HEK293 (cell line): ENCODE results near the gene VSIR.

Experiments
- CTCF ChIA-PET: fragments of 350-600 bp; formaldehyde crosslinking; extraction: SDS; loops from one replicate; lab custom pipeline; 2021; ENCODE audit warnings: antibody characterized with exemption; lab: Yijun Ruan, JAX
- POLR2A ChIA-PET: fragments of 300-600 bp; formaldehyde crosslinking; extraction: SDS; loops from one replicate; lab custom pipeline; 2020; ENCODE audit warnings: antibody characterized with exemption, inconsistent platforms; lab: Yijun Ruan, JAX
- H3K27ac ChIP-seq: fragments of 200-500 bp; sonication (Bioruptor generic); 2 replicates; pipeline ENCODE4 v1.5.1; 2014; ENCODE audit warnings: low read depth, low read length, control low read depth, inconsistent platforms; ENCODE audit errors: extremely low read depth
- H3K36me3 ChIP-seq, 2 experiments: fragments of 200-500 bp in 1 of 2; sonication (Bioruptor generic) in 1 of 2; 1 replicate in 1 of 2; 2 replicates in 1 of 2; pipeline ENCODE4 v1.5.1; 2014 to 2017; ENCODE audit warnings: inconsistent platforms in 2 of 2, low read length in 2 of 2; ENCODE audit not compliant: control insufficient read depth in 2 of 2, insufficient read depth in 1 of 2
- H3K4me1 ChIP-seq: fragments of 200-500 bp; sonication (Bioruptor generic); 2 replicates; pipeline ENCODE4 v1.5.1; 2014; ENCODE audit warnings: mild to moderate bottlenecking, low read length, inconsistent platforms; ENCODE audit not compliant: control insufficient read depth, insufficient read depth
- H3K4me3 ChIP-seq: 2 replicates; pipeline ENCODE4 v1.5.1; 2011; ENCODE audit warnings: low read depth, mild to moderate bottlenecking, control low read depth, low read length, moderate library complexity
- H3K9me3 ChIP-seq: fragments of 200-500 bp; sonication (Bioruptor generic); 2 replicates; pipeline ENCODE4 v1.5.1; 2014; ENCODE audit warnings: low read depth, low read length, inconsistent platforms; ENCODE audit not compliant: control insufficient read depth, insufficient read depth
- BCL11A ChIP-seq: fragments of 450-650 bp; formaldehyde crosslinking; IDR thresholded peaks from 2 replicates; pipeline ENCODE4 v1.5.1; 2016; ENCODE audit warnings: low read depth, missing biosample characterization, missing genetic modification characterization
- GLI4 ChIP-seq: fragments of 450-650 bp; formaldehyde crosslinking; IDR thresholded peaks from 2 replicates; pipeline ENCODE4 v1.5.1; 2016; ENCODE audit warnings: missing biosample characterization, missing genetic modification characterization
- HOXC10 ChIP-seq: sonication (generic); formaldehyde crosslinking; IDR thresholded peaks from 2 replicates; pipeline ENCODE4 v1.8.1; 2023; ENCODE audit warnings: mild to moderate bottlenecking, missing genetic modification reagents
- ZFP37 ChIP-seq: fragments of 450-650 bp; formaldehyde crosslinking; IDR thresholded peaks from 2 replicates; pipeline ENCODE4 v1.5.1; 2016; ENCODE audit warnings: missing biosample characterization, missing genetic modification characterization
- ZNF10 ChIP-seq: fragments of 450-650 bp; formaldehyde crosslinking; IDR thresholded peaks from 2 replicates; pipeline ENCODE4 v1.5.1; 2017; ENCODE audit warnings: missing biosample characterization, missing genetic modification characterization
- ZNF211 ChIP-seq: fragments of 450-650 bp; formaldehyde crosslinking; IDR thresholded peaks from 2 replicates; pipeline ENCODE4 v1.5.1; 2016; ENCODE audit warnings: low read depth, missing biosample characterization, missing genetic modification characterization
- ZNF404 ChIP-seq: fragments of 450-650 bp; formaldehyde crosslinking; IDR thresholded peaks from 2 replicates; pipeline ENCODE4 v1.5.1; 2017; ENCODE audit warnings: missing biosample characterization, missing genetic modification characterization
- ZNF416 ChIP-seq: fragments of 450-650 bp; formaldehyde crosslinking; IDR thresholded peaks from 2 replicates; pipeline ENCODE4 v1.5.1; 2016; ENCODE audit warnings: missing biosample characterization, missing genetic modification characterization
- ZNF433 ChIP-seq: fragments of 450-650 bp; formaldehyde crosslinking; IDR thresholded peaks from 2 replicates; pipeline ENCODE4 v1.5.1; 2016; ENCODE audit warnings: missing biosample characterization, missing genetic modification characterization, low read depth
- ZNF510 ChIP-seq: fragments of 450-650 bp; formaldehyde crosslinking; IDR thresholded peaks from 2 replicates; pipeline ENCODE4 v1.5.1; 2018; ENCODE audit warnings: mild to moderate bottlenecking, missing genetic modification characterization, missing biosample characterization; ENCODE audit not compliant: insufficient replicate concordance
- ZNF76 ChIP-seq: fragments of 450-650 bp; formaldehyde crosslinking; IDR thresholded peaks from 2 replicates; pipeline ENCODE4; 2016; ENCODE audit warnings: low read depth, missing biosample characterization, missing genetic modification characterization, borderline replicate concordance
- ZNF843 ChIP-seq: fragments of 450-650 bp; formaldehyde crosslinking; IDR thresholded peaks from 2 replicates; pipeline ENCODE4 v1.5.1; 2016; ENCODE audit warnings: missing biosample characterization, missing genetic modification characterization
- TF ChIP-seq, protein P1 (sequence below): fragments of 450-650 bp; formaldehyde crosslinking; IDR thresholded peaks from 2 replicates; pipeline ENCODE4 v1.5.1; 2017; ENCODE audit warnings: missing biosample characterization, missing genetic modification characterization
- TF ChIP-seq, protein P2 (sequence below): IDR thresholded peaks from 2 replicates; pipeline ENCODE4 v1.6.1; 2011; ENCODE audit warnings: mild to moderate bottlenecking, low read depth, low read length, borderline replicate concordance
- TF ChIP-seq, protein P3 (sequence below): fragments of 450-650 bp; formaldehyde crosslinking; IDR thresholded peaks from 2 replicates; pipeline ENCODE4; 2016; ENCODE audit warnings: missing biosample characterization, missing genetic modification characterization
- TF ChIP-seq, protein P4 (sequence below): fragments of 450-650 bp; formaldehyde crosslinking; IDR thresholded peaks from 2 replicates; pipeline ENCODE4 v1.5.1; 2016; ENCODE audit warnings: missing biosample characterization, missing genetic modification characterization
- TF ChIP-seq, protein P5 (sequence below): fragments of 450-650 bp; formaldehyde crosslinking; IDR thresholded peaks from 2 replicates; pipeline ENCODE4 v1.5.1; 2017; ENCODE audit warnings: missing biosample characterization, missing genetic modification characterization

The VSIR gene

DNA sequence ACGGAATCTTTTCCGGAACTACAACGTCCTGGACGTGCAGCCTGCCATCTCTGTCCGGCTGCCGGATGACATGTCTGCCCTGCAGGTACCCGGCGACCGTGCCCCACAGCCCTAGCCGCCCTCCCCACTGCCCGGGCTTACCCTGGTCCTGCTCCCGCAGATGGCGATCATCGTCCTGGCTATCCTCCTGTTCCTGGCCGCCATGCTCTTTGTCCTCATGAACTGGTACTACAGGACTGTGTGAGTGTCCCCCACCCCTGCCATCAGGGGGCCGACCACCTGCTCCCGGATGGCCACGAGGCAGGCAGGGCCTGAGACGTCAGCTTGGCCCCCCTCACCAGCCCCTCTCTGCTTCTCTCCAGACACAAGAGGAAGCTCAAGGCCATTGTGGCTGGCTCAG is 38.0 kb upstream of the VSIR start:
- no peak overlapping the region for H3K27ac ChIP-seq
- POLR2A ChIA-PET: no interaction called here

DNA sequence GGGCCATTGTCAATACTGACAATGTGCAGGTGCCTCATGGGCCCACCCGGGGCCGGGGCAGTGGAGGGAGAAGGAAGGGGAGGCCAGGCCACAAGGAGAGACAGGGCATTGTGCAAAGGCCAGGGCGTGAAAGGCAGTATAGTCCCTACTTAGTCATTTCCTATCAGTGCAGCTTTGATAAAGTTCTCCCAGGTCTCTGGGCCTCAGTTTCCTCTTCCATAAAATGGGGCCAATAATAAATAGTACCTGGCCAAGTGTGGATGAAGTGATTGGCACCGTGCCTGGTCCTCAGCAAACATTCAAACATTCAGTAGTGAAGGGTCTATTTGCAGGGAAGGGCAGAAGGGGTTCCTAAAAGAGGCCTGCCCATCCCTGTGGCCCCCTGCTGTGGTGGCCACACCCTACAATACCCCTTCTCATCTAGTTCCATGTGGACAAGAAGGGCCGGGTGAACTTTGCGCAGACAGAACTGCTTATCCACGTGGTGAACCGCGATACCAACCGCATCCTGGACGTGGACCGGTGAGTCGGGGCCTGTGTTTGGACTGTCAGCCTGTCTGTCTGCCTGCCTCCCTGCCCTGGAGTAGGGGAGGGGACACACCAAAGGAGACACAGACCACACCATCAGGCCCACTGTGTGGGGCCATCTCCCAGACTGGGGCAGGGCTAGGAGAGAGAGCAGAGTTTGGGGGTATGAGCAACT is 36.9 kb upstream of the VSIR start:
- Histone ChIP-seq H3K4me3 (no peak overlapping the region), H3K4me1 (peaks cover 6% of the 10 kb centered on the region; the same call in 1 of the 2 replicates), H3K9me3 (no peaks in the 10 kb centered on the region), H3K27ac (no peak overlapping the region)
- TF ChIP-seq ZNF211 (tag by site-specific recombination) (no peak), HOXC10 (CRISPR knock-in tag) (no peak), BCL11A (tag by site-specific recombination) (no peak), ZNF416 (no peak), ZNF433 (tag by site-specific recombination) (no peak), ZNF510 (tag by site-specific recombination) (no peak), ZNF10 (no peak)
- TF ChIP-seq, protein P1, sequence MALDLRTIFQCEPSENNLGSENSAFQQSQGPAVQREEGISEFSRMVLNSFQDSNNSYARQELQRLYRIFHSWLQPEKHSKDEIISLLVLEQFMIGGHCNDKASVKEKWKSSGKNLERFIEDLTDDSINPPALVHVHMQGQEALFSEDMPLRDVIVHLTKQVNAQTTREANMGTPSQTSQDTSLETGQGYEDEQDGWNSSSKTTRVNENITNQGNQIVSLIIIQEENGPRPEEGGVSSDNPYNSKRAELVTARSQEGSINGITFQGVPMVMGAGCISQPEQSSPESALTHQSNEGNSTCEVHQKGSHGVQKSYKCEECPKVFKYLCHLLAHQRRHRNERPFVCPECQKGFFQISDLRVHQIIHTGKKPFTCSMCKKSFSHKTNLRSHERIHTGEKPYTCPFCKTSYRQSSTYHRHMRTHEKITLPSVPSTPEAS: no peak
- TF ChIP-seq, all 188 proteins: peak for 0
- H3K36me3 ChIP-seq: peaks cover 0 to 6% of the 10 kb centered on the region in 2 experiments; a peak in 1 of 3 replicates
- POLR2A ChIA-PET: no interaction called here
- CTCF ChIA-PET: interaction anchor here (1.4 to 1.6 kb wide), 3 partner anchors 85 to 113 kb away, joined by 6 to 10 read pairs (median 8); no protein-coding TSS in a partner anchor

More for the DNA sequence above, 38.0 kb upstream of the VSIR start:
- Histone ChIP-seq H3K4me3 (no peak overlapping the region), H3K4me1 (peaks cover 6% of the 10 kb centered on the region; the same call in 1 of the 2 replicates), H3K36me3 (peaks cover 0 to 17% of the 10 kb centered on the region in 2 experiments; a peak in 1 of 3 replicates), H3K9me3 (no peaks in the 10 kb centered on the region)
- CTCF ChIA-PET: interaction anchor here (0.5 to 2.3 kb wide), 15 partner anchors 11 to 497 kb away, joined by 3 to 10 read pairs (median 4); no protein-coding TSS in a partner anchor
- TF ChIP-seq ZFP37 (tag by site-specific recombination) (no peak), ZNF76 (tag by site-specific recombination) (no peak), ZNF843 (tag by site-specific recombination) (no peak), ZNF404 (tag by site-specific recombination) (no peak), GLI4 (no peak)
- TF ChIP-seq, protein P2, sequence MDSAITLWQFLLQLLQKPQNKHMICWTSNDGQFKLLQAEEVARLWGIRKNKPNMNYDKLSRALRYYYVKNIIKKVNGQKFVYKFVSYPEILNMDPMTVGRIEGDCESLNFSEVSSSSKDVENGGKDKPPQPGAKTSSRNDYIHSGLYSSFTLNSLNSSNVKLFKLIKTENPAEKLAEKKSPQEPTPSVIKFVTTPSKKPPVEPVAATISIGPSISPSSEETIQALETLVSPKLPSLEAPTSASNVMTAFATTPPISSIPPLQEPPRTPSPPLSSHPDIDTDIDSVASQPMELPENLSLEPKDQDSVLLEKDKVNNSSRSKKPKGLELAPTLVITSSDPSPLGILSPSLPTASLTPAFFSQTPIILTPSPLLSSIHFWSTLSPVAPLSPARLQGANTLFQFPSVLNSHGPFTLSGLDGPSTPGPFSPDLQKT: no peak
- TF ChIP-seq, protein P3, sequence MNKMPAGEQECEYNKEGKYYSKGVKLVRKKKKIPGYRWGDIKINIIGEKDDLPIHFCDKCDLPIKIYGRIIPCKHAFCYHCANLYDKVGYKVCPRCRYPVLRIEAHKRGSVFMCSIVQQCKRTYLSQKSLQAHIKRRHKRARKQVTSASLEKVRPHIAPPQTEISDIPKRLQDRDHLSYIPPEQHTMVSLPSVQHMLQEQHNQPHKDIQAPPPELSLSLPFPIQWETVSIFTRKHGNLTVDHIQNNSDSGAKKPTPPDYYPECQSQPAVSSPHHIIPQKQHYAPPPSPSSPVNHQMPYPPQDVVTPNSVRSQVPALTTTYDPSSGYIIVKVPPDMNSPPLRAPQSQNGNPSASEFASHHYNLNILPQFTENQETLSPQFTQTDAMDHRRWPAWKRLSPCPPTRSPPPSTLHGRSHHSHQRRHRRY (tag by site-specific recombination): no peak

DNA sequence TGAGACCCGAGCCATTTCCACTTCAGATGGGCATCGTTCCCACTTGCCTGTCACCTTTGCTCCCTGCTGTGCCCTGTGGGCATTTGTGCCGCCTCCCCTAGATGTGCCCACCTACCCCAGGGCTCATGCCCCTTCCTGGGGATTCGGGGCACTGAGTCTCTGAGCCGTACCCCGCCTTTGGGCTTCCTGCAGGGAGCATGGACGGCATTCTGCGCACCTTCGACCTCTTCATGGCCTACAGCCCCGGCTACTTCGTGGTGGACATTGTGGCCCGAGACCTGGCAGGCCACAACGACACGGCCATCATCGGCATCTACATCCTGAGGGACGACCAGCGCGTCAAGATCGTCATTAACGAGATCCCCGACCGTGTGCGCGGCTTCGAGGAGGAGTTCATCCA is 36.3 kb upstream of the VSIR start:
- Histone ChIP-seq H3K36me3 (peaks cover 0 to 3% of the 10 kb centered on the region in 2 experiments; a peak in 1 of 3 replicates), H3K27ac (no peak overlapping the region), H3K9me3 (no peaks in the 10 kb centered on the region), H3K4me3 (no peak overlapping the region), H3K4me1 (peaks cover 6% of the 10 kb centered on the region; the same call in 1 of the 2 replicates)
- TF ChIP-seq, protein P4, sequence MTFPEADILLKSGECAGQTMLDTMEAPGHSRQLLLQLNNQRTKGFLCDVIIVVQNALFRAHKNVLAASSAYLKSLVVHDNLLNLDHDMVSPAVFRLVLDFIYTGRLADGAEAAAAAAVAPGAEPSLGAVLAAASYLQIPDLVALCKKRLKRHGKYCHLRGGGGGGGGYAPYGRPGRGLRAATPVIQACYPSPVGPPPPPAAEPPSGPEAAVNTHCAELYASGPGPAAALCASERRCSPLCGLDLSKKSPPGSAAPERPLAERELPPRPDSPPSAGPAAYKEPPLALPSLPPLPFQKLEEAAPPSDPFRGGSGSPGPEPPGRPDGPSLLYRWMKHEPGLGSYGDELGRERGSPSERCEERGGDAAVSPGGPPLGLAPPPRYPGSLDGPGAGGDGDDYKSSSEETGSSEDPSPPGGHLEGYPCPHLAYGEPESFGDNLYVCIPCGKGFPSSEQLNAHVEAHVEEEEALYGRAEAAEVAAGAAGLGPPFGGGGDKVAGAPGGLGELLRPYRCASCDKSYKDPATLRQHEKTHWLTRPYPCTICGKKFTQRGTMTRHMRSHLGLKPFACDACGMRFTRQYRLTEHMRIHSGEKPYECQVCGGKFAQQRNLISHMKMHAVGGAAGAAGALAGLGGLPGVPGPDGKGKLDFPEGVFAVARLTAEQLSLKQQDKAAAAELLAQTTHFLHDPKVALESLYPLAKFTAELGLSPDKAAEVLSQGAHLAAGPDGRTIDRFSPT: peak; percentile 33; the same call in 1 of the 2 replicates
- TF ChIP-seq, protein P5, sequence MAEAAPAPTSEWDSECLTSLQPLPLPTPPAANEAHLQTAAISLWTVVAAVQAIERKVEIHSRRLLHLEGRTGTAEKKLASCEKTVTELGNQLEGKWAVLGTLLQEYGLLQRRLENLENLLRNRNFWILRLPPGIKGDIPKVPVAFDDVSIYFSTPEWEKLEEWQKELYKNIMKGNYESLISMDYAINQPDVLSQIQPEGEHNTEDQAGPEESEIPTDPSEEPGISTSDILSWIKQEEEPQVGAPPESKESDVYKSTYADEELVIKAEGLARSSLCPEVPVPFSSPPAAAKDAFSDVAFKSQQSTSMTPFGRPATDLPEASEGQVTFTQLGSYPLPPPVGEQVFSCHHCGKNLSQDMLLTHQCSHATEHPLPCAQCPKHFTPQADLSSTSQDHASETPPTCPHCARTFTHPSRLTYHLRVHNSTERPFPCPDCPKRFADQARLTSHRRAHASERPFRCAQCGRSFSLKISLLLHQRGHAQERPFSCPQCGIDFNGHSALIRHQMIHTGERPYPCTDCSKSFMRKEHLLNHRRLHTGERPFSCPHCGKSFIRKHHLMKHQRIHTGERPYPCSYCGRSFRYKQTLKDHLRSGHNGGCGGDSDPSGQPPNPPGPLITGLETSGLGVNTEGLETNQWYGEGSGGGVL (tag by site-specific recombination): no peak
- ChIA-PET POLR2A (interaction anchor here (0.7 kb wide), 1 partner anchor 1432 kb away, joined by 9 read pairs; no protein-coding TSS in a partner anchor), CTCF (no interaction called here)
